ENCODE results near the gene SPDYC. TPM values are rescaled to one million over a fixed set of nuclear protein-coding genes. Genes with fewer than 3 reads are reported as not detected.
"Not testable (repeated sequence)": the region's sequence is repeated elsewhere in the genome, so short reads cannot be mapped to it uniquely, and the experiment has no call there.

The SPDYC gene
- total RNA-seq, 3 donors from 2014 or later, result not detected

- no peaks in the 10 kb centered on the region for H3K4me1 ChIP-seq
- H3K27me3 ChIP-seq, result no peaks in the 10 kb centered on the region
- H3K27ac ChIP-seq, result no peak overlapping the region
- H3K36me3 ChIP-seq, result no peaks in the 10 kb centered on the region
- no peaks in the 10 kb centered on the region for H3K9me3 ChIP-seq
- H3K4me3 ChIP-seq, result no peak overlapping the region
- intact Hi-C loops (cut with DNase I; ENCODE audit: low total_unique reads), result no loop called here
- TF ChIP-seq POLR2AphosphoS5 (IDR thresholded peaks at IDR 0.05), result no peak
- TF ChIP-seq CTCF (IDR thresholded peaks at IDR 0.05), result no peak
- TF ChIP-seq POLR2A (IDR thresholded peaks at IDR 0.05), result no peak
- peak in 1 of 2 donors; percentile 45 for DNase-seq (ENCODE audit: low spot score in 2 of 2)
Measured at GRCh38 chr11:65148657-65149056, 21.4 kb upstream of the SPDYC start.

GRCh38 chr11:65150131-65150508 is 19.9 kb upstream of the SPDYC start:
- H3K27me3 ChIP-seq, H3K4me1 ChIP-seq, H3K4me3 ChIP-seq, H3K9me3 ChIP-seq, H3K36me3 ChIP-seq: not testable (repeated sequence)
- H3K27ac ChIP-seq, result peak overlapping the region; percentile 86 to 90
- peak in 1 of 2 donors; percentile 33 for DNase-seq (ENCODE audit: low spot score in 2 of 2)
- intact Hi-C loops (cut with DNase I; ENCODE audit: low total_unique reads), result loop anchor here (5.0 kb wide), 1 partner anchor 697 kb away; no protein-coding TSS in a partner anchor

- H3K36me3 ChIP-seq, result no peaks in the 10 kb centered on the region
- no peaks in the 10 kb centered on the region for H3K27me3 ChIP-seq
- H3K9me3 ChIP-seq, result no peaks in the 10 kb centered on the region
- TF ChIP-seq POLR2A (IDR thresholded peaks at IDR 0.05), result no peak
- peak in 1 of 3 donors; percentile 55 for TF ChIP-seq CTCF (IDR thresholded peaks at IDR 0.05)
- TF ChIP-seq POLR2AphosphoS5 (IDR thresholded peaks at IDR 0.05), result peak; percentile 58 to 68 (median 59)
- DNase-seq (ENCODE audit: low spot score in 2 of 2), result peak; percentile 97
- intact Hi-C loops (cut with DNase I; ENCODE audit: low total_unique reads), result loop anchor here (5.0 kb wide), 1 partner anchor 697 kb away; no protein-coding TSS in a partner anchor
- H3K4me3 ChIP-seq, result no peak overlapping the region
- no peaks in the 10 kb centered on the region for H3K4me1 ChIP-seq
- H3K27ac ChIP-seq, result peak overlapping the region; percentile 86 to 90
Measured at GRCh38 chr11:65150509-65151299, 19.3 kb upstream of the SPDYC start.

- no peak for DNase-seq (ENCODE audit: low spot score in 2 of 2)
Measured at GRCh38 chr11:65151331-65151899, 18.6 kb upstream of the SPDYC start.

GRCh38 chr11:65152122-65152521 is 17.9 kb upstream of the SPDYC start:
- TF ChIP-seq CTCF (IDR thresholded peaks at IDR 0.05) (no peak), POLR2A (IDR thresholded peaks at IDR 0.05) (no peak), POLR2AphosphoS5 (IDR thresholded peaks at IDR 0.05) (no peak)
- intact Hi-C loops (cut with DNase I; ENCODE audit: low total_unique reads), result loop anchor here (5.0 kb wide), 1 partner anchor 695 kb away; no protein-coding TSS in a partner anchor

More at GRCh38 chr11:65151331-65151899, 18.6 kb upstream of the SPDYC start:
- H3K9me3 ChIP-seq, result no peaks in the 10 kb centered on the region
- no peaks in the 10 kb centered on the region for H3K36me3 ChIP-seq
- H3K27me3 ChIP-seq, result no peaks in the 10 kb centered on the region
- H3K4me1 ChIP-seq, result no peaks in the 10 kb centered on the region
- H3K27ac ChIP-seq, result peak overlapping the region; percentile 86 to 90
- intact Hi-C loops (cut with DNase I; ENCODE audit: low total_unique reads), result loop anchor here (5.0 kb wide), 1 partner anchor 696 kb away; no protein-coding TSS in a partner anchor
- no peak overlapping the region for H3K4me3 ChIP-seq
- TF ChIP-seq POLR2A (IDR thresholded peaks at IDR 0.05), result no peak
- no peak for TF ChIP-seq POLR2AphosphoS5 (IDR thresholded peaks at IDR 0.05)
- TF ChIP-seq CTCF (IDR thresholded peaks at IDR 0.05), result no peak

More at GRCh38 chr11:65152122-65152521, 17.9 kb upstream of the SPDYC start:
- no peaks in the 10 kb centered on the region for H3K27me3 ChIP-seq
- no peak overlapping the region for H3K4me3 ChIP-seq
- H3K9me3 ChIP-seq, result no peaks in the 10 kb centered on the region
- no peak for DNase-seq (ENCODE audit: low spot score in 2 of 2)
- peak overlapping the region in 1 of 2 donors; percentile 90 for H3K27ac ChIP-seq
- no peaks in the 10 kb centered on the region for H3K4me1 ChIP-seq
- H3K36me3 ChIP-seq, result no peaks in the 10 kb centered on the region

Data from breast epithelium (tissue), 4 donors.